OCI-M1 (cell line): Measurements from ENCODE around the gene COLGALT1.
"Not testable (repeated sequence)": the region's sequence is repeated elsewhere in the genome, so short reads cannot be mapped to it uniquely, and the experiment has no call there.

Source experiments
- DNase-seq: peaks from one replicate; lab custom pipeline; 2025; lab: John Stamatoyannopoulos, UW

COLGALT1 gene

DNA sequence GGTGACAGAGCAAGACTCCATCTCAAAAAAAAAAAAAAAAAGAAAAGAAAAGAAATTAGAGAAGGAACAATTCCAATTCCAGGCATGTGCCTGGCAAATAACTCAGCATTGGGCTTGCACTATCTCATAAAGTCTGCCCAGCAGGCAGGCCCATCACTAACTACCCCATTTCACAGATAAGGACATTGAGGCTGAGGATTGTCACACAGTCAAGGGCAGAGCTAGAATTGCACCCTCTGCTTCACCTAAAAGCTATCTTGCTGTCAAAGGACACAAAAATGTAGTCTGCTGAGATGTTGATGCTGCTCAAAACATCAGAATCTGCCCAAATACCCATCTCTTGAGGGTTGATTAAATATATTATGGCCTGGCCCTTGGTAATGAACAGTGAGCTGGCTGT, 20.7 kb upstream of the COLGALT1 start:
- DNase-seq = no peak

DNA sequence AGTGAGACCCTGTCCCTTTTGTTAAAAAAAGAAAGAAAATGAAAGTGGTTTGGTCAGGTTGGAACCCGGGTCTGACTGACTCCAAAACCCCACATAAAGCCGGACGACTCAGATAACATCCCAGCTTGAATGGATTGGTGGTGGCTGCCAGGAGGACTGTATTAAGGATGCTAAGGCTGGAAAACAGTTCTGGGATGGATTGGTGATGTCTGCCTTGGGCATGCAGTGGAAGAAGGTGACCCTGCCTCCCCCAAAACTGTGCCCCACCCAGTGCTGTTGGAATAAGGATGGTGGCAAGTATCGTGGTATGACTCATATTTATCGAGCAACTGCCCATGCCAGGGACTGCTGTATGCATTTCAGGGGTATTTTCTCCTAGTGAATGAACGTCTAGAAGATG, 18.5 kb upstream of the COLGALT1 start:
- peak; percentile 8 for DNase-seq

DNA sequence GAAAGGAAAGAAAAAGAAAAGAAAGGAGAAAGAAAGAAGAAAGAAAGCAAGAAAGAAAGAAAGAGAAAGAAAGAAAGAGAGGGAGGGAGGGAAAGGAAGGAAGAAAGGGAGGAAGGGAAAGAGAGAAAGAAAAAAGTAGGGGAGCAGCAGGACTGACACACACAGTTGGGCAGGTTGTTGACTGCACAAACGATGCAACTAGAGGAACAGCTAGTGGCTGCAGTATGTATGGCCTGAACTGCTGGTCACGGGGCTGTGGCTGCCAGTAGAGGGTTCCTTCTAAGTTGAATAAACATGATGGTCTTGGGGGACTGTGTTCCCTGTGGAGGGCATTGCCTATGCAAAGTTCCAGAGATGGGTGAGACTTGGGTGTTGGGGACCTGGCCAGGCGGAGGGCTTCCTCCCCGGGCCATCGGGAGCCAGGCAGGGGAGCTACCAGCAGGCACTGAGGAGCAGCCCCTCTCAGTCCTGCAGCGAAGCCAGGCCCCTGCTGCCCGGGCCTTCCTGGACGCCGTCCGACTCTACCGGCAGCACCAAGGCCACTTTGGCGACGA, 16.7 kb upstream of the COLGALT1 start:
- DNase-seq = no peak

DNA sequence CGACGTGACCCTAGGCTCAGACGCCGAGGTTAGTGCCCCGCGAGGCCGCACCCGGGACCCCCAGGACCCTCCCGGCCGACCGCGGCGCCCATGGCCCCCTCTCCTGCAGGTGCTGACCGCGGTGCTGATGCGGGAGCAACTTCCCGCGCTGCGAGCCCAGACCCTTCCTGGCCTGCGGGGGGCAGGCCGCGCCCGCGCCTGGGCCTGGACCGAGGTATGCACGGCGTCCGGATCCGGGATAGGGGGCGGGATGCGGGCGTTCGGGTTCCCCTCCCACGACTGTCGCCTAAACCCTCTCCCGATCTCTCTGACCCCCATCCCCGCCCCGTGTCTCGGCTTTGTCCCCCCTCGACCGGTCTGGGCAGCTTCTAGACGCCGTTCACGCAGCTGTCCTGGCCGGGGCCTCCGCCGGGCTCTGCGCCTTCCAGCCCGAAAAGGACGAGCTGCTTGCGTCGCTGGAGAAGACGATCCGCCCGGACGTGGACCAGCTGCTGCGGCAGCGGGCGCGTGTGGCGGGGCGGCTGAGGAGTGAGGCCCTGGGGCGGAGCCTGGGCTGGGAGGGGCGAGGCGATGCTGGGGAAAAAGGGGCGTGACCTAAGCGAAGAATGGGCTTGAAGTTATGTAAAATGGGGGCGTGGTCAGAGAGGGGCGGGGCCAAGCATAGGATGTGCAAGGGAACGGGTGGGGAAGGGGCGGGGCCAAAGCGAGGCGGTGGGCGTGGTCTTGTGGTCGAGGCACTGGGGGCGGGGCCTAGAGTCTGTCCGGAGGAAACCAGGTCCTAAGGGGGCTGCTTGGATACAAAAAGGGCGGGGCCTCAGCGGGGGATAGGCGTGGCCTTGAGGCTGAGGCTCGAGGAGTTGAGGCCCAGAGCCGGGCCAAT, 16.0 kb upstream of the COLGALT1 start:
- DNase-seq = peak; percentile 99

DNA sequence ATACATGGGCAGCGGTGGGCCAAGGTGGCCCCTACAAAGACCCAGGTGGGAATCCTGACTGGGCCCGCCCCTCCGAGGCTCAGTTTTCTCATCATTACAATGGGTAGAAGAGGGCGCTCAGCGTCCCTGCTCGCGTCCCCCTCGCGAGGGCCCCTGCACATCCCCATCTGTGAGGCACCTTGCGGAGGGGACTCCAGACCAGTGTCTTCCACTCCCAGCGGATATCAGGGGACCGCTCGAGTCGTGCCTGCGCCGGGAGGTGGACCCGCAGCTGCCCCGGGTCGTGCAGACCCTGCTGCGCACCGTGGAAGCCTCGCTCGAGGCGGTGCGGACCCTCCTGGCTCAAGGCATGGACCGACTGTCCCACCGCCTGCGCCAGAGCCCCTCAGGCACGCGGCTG, 15.3 kb upstream of the COLGALT1 start:
- no peak for DNase-seq

DNA sequence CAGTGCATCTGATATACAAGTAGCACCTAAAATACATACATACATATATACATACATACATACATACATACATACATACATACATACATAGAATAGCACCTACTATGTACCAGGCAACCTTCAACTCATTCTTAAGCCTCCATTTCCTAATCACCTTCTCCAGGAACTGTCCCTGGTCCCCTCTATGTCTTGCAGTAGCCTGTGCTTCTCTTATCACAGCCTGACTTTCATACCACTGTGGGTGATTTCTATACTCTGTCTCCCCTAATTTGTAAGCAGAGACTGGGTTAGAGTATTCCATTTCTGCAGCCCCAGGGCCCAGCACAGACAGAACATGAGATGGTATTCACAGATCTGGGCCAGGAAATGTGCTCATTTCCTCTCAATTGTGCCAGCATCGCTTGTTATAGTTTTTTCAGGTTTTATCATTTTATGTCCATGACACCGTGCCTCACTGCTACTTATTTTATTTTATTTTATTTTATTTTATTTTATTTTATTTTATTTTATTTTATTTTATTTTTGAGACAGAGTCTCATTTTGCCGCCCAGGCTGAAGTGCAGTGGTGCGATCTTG, 14.2 kb upstream of the COLGALT1 start:
- DNase-seq = no peak

DNA sequence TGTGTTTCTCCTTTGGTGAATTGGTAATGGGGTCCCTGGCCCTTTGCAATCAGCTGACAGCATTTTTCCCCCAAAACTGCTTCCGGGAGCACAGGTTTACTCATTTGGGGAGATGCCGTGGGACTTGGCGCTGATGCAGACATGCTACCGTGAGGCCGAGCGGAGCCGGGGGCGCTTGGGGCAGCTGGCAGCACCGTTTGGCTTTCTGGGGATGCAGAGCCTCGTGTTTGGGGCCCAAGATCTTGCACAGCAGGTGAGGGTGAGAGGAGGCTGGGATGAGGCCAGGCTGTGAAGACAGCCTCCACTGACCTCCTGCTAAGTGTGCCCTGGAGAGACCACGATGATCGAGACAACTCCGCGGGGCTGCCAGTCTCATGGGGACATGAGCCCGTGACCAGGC, 13.4 kb upstream of the COLGALT1 start:
- DNase-seq = no peak

DNA sequence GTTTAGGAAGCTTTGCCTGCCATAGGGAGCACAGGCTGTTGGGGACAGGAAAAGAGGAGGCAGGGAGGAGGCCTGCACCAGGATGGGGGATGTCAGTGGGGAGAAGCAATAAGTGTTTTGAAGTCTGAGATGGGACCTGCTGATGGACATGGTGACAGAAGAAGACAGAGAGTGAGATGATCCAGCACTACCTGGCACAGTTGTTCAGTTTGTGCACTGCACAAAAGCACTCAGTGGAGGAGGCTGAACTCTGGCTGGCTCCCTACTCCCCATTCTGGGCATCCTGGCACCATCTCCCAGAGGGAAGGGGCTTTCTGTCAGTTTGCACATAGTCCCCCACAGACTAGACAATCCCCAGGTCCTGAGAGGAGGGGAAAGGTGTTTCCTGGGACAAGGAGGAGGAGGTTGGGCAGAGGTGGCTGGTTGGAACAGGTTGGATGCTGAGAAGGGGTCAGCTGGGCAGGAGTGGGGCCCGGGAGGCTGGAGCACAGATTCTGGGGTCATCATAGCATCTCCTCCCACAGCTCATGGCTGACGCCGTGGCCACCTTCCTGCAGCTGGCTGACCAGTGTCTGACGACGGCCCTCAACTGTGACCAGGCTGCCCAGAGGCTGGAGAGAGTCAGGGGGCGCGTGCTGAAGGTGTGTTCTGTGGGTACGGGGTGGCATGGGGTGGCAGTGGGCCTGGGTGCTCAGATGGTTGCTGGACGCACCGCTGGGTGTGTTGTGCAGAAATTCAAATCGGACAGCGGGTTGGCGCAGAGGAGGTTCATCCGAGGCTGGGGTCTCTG, 12.5 kb upstream of the COLGALT1 start:
- no peak for DNase-seq

DNA sequence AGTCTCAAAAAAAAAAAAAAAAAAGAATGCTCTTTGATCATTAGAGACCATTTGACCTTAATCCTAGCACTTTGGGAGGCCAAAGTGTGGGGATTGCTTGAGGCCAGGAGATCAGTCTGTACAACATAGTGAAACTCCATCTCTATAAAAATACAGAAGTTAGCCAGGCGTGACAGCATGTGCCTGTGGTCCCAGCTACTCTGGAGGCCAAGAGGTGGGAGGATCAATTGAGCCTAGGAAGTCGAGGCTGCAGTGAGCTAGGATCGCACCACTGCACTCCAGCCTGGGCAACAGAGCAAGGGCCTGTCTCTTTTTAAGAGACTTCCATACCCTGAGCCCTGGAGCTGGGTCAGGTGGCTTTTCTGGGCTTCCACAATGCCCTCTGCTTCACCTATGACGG, 11.5 kb upstream of the COLGALT1 start:
- DNase-seq = no peak

DNA sequence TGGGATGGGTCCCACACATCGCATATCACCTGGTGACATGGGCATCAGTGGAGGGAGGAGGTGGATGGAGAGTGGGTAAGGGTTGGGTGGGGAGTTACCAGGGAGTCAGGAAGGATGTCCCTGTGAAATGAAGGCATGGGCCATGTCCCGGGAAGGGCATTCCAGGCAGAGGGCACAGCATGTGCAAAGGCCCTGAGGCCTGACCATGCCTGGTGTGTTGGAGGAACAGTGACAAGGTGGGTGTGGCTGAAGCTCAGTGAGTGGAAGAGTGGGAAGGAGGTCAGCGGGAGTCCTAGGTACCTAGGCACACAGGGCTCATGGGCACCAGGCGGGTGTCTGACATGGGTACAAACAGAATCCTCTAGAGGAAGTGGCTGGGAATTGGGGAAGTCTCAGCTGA, 11.0 kb upstream of the COLGALT1 start:
- DNase-seq = no peak

DNA sequence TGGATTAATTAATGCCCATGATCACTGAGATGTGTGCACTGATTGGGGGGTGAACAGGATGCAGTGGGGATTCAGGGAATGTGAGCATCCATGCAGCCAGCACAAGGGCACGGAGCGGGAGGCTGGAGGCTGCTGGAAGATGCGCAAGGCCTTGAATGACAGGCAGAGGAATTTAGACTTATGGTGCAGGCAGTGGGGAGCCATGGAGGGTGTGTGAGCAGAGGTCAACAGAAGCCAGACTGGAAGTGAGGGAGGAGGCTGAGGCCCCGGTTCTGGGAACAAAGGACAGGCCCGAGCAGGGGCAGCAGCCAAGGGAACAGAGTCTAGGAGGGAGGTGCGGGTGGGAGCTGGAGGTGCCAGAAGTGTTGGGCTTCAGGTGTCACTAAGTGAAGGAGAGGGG, 7.3 kb upstream of the COLGALT1 start:
- DNase-seq = no peak

DNA sequence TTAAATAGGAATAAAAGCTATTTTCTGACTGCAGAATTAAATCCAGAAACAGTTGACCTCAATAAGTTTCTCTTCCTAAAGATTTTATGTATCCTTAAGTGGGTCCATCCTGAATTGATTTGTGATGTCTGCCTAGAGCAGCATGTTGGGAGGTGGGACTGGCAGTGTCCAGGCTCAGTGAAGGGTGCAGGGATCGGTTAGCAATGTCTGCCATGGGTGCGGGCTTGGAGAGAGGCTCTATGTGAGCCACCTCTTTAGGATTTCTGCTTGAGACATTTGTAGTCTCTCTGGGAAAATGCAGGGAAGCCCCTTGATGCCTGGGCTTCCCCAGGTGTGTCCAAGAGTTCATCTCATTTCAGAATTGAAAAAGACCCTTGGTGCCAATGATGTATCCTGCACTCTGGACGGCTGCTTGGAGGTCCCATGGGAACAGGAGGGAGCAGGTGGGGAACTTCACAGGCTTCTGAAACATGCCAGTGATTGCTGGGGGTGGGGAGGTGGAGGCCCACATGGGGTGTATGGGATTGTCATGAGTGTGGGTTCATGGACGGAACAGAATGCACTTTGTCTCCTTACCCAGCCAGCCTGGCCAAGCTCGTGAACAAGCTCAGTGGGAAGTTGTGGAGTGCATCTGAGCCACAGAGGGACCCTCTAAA, 6.2 kb upstream of the COLGALT1 start:
- peak; percentile 19 for DNase-seq

DNA sequence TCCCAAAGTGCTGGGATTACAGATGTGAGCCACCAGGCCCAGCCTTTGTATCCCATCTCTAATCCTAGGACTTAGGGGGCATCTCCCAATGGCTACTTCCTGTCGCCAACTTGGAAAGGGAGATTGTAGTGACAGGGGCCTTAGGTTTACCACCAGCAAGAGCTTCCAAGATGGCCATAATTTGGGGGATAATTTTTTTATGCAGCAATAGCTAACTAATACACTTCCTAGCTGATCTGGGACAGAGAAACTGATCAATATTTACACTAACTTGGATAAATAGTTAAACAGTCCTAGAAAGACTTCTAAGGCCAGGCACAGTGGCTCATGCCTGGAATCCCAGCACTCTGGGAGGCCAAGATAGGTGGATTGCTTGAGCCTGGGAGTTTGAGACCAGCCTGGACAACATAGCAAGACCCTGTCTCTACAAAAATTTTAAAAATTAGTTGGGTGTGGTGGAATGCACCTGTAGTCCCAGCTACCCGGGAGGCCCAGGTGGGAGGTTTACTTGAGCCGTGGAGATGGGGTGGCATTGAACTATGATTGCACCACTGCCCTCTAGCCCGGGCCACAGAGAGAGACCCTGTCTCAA, 5.3 kb upstream of the COLGALT1 start:
- DNase-seq = no peak

DNA sequence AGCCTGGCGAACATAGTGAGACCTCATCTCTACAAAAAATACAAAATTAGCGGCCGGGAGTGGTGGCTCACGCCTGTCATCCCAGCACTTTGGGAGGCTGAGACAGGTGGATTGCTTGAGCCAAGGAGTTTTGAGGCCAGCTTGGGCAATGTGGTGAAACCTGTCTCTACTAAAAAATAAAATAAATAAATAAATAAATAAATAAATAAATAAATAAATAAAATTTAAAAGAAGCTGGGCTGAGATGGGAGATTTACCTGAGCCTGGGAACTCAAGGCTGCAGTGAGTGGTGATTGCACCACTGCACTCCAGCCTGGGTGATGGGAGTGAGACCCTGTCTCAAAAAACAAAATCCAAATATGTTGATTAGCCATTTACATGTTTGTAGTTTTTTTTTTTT, 2.7 kb upstream of the COLGALT1 start:
- not testable (repeated sequence) for DNase-seq

DNA sequence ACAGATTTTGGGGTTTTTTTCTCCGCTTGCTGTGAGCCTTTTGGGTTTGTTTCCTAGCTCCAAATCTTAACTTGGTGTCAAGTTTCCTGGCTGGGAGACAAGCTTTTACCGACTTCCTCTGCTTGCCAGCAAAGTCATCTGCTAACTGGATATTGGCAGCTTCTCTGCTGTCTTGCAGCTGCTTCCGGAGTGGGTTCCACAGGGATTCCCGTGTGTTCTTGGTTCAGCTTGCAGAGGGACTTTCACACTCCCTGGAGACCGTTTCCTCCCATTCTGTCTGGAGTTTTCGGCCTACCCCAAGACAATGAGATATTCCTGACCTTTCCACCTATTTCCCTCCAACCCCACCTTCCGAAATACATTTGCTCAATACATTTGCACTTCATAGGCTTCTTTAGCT, 2.2 kb upstream of the COLGALT1 start:
- DNase-seq = peak; percentile 37

DNA sequence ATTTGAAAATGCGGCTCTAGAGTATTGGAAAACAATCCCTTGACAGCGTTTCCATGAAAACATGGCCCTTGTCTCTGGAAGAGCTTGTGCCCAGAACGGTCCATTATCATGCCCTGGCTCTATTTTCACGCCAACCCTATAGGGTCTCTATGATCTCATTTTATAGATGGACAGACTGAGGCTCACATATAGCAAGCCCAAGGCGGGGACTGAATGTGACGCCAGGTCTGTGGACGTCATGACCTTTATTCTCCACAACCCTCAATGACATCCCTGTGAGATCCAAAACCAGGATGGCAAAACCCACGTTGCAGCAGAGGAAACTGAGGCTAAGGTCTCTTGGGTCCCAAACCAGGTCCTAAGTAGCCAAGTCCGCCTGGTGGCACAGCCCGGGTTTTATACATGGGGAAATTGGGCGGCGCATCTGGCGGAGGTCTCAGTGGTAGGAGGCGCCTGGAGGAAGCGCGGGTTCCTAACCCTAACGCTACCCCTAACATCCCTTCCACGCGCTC, 425 bp upstream of the COLGALT1 start:
- DNase-seq = no peak

DNA sequence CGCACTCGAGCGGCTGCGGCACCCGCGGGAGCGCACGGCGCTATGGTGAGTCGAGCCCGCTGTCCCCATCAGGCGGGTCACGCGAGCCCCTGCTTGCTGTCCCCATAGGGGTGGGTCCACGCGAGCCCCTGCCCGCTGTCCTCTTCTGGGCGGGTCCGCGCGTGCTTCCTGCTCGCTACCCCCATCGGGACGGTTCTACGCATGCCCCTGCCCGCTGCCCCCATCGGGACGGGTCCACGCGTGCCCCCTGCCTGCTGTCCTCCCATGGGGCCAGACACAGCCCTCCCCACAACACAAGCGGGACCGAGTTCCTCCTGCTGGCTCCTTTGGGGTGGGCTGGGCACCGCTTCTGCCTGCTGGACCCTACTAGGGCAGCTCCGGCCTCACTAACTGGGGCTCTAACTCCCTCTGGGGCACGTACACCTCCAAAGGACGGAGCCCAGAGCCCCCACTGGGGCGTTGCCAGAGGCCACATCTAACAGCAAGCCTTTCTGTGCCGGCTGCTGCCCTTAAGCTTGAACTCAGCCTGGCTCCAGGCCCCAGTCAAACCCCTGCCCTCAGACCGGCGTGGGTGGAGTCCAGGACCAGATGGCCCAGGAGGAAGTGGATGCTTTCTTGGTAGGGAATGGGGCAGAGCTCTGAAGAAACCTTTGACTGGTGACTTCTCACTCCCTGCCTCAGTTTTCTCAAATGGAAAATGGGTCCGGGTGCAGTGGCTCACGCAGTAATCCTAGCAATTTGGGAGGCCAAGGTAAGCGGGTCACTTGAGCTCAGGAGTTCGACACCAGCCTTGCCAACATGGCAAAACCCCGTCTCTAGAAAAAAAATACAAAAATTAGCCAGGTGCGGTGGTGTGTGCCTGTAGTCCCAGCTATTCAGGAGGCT, 722 bp downstream of the COLGALT1 start:
- DNase-seq = peak; percentile 69

DNA sequence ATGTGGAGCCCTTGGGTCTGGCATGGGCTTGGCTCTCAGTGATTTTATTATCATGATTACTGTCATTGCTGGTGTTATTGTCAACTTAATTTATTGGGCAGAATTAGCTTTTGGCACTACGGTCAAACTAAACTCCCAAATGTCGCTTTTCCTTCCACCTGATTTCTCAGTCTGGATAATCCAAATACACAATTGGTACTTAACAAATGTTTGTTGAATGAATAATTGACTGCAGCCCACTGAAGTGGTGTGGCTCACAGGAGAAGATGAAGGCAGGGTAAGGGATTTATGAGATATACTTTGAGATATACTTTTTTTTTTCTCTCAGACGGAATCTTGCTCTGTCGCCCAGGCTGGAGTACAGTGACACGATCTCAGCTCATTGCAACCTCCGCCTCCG, 1.5 kb downstream of the COLGALT1 start:
- no peak for DNase-seq

DNA sequence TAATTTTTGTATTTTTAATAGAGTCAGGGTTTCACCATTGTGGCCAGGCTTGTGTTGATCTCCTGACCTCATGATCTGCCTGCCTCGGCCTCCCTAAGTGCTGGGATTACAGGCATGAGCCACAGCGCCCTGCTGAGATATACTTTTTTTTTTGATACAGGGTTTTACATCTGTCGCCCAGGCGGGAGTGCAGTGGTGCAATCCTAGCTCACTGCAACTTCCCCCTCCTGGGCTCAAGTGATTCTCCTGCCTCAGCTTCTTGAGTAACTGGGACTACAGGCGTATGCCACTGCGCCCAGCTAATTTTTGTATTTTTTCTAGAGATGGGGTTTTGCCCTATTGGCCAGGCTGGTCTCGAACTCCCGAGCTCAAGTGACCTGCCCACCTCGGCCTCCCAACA, 2.0 kb downstream of the COLGALT1 start:
- DNase-seq = no peak

DNA sequence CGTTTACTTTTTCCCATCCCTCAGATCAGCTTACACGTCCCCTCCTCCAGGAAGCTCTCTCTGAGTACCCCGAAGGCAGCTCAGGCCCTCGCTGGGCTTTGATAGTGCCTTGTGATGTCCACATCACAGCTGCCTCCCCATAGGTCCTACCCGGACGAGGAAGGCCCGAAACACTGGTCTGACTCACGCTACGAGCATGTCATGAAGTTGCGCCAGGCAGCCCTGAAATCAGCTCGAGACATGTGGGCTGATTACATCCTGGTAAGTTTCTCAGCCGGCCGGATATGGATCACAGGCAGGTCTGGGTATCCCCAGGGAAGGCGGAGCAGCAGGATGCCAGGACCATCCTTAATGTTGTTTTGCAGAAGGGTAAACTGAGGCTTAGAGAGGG, 4.8 kb downstream of the COLGALT1 start:
- no peak for DNase-seq

DNA sequence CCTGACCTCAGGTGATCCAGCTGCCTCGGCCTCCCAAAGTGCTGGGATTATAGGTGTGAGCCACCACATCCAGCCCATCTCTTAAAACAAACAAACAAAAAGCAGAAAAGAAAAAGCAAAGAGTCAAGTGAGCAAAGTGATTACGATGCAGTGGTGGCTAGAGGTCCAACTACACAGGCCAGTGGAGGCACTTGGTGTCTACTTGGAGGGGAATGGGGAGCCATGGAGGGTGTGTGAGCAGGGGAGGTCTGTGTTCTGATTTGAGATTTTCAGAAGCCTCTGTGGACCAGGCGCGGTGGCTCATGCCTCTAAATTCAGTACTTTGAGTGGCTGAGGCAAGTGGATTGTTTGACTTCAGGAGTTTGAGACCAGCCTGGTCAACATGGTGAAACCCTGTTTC, 6.6 kb downstream of the COLGALT1 start:
- DNase-seq = no peak
